Cortex of kidney (tissue), 1 donor: ENCODE data around the gene NXPH2.

Experiments
- DNase-seq: peaks from one replicate; lab custom pipeline; 2025; lab: John Stamatoyannopoulos, UW

The NXPH2 gene

GRCh38 chr2:138637061-138637460 is 143.1 kb downstream of the NXPH2 start:
- no peak for DNase-seq

- no peak for DNase-seq
Measured at GRCh38 chr2:138633049-138633448, 147.1 kb downstream of the NXPH2 start.

GRCh38 chr2:138632066-138632620 is 148.0 kb downstream of the NXPH2 start:
- no peak for DNase-seq

- no peak for DNase-seq
Measured at GRCh38 chr2:138630164-138630563, 150.0 kb downstream of the NXPH2 start.

- no peak for DNase-seq
Measured at GRCh38 chr2:138626148-138626547, 154.0 kb downstream of the NXPH2 start.

GRCh38 chr2:138622613-138623012 is 157.6 kb downstream of the NXPH2 start:
- DNase-seq = no peak

- no peak for DNase-seq
Measured at GRCh38 chr2:138621139-138621538, 159.1 kb downstream of the NXPH2 start.

GRCh38 chr2:138620431-138620830 is 159.8 kb downstream of the NXPH2 start:
- DNase-seq = no peak
